NCI-H146 treated with DMSO at 0.1 percent for 48 hours (cell line): ENCODE data around the gene SH3RF3.

Experiments used
- DNase-seq: peaks from one replicate; lab custom pipeline; 2025; ENCODE audit not compliant: unreplicated experiment; lab: John Stamatoyannopoulos, UW

Gene SH3RF3

GRCh38 chr2:109512076-109512475, 383.1 kb downstream of the SH3RF3 start:
- no peak for DNase-seq

- no peak for DNase-seq
These were observed 384.2 kb downstream of the SH3RF3 start for GRCh38 chr2:109513230-109513629.

GRCh38 chr2:109513749-109514588, 385.0 kb downstream of the SH3RF3 start:
- DNase-seq: no peak

- no peak for DNase-seq
These were observed 385.9 kb downstream of the SH3RF3 start for GRCh38 chr2:109514857-109515256.

- no peak for DNase-seq
These were observed 387.6 kb downstream of the SH3RF3 start for GRCh38 chr2:109516445-109517117.

GRCh38 chr2:109517118-109517889, 388.3 kb downstream of the SH3RF3 start:
- no peak for DNase-seq

GRCh38 chr2:109519513-109519912, 390.5 kb downstream of the SH3RF3 start:
- DNase-seq: no peak

- no peak for DNase-seq
These were observed 392.4 kb downstream of the SH3RF3 start for GRCh38 chr2:109521233-109522062.

GRCh38 chr2:109522063-109522374, 393.0 kb downstream of the SH3RF3 start:
- no peak for DNase-seq

- DNase-seq: no peak
These were observed 394.1 kb downstream of the SH3RF3 start for GRCh38 chr2:109523121-109523520.

GRCh38 chr2:109523536-109524361, 394.7 kb downstream of the SH3RF3 start:
- no peak for DNase-seq

- no peak for DNase-seq
These were observed 396.8 kb downstream of the SH3RF3 start for GRCh38 chr2:109525836-109526235.

- no peak for DNase-seq
These were observed 397.5 kb downstream of the SH3RF3 start for GRCh38 chr2:109526442-109526970.

- DNase-seq: no peak
These were observed 398.1 kb downstream of the SH3RF3 start for GRCh38 chr2:109527079-109527478.

- DNase-seq: no peak
These were observed 399.1 kb downstream of the SH3RF3 start for GRCh38 chr2:109527846-109528705.

GRCh38 chr2:109528811-109529501, 400.0 kb downstream of the SH3RF3 start:
- DNase-seq: no peak

- DNase-seq: no peak
These were observed 400.8 kb downstream of the SH3RF3 start for GRCh38 chr2:109529532-109530449.
